GM12801 (cell line): ENCODE results near the gene ZNF527.

Experiments
- CTCF ChIP-seq: IDR thresholded peaks from one replicate; pipeline ENCODE4 v1.5.1; 2011; ENCODE audit warnings: control low read depth; ENCODE audit not compliant: insufficient read length; ENCODE audit errors: extremely low read depth

Gene ZNF527

GRCh38 chr19:37348060-37348459, 22.8 kb upstream of the ZNF527 start:
- no peak for TF ChIP-seq CTCF

- no peak for TF ChIP-seq CTCF
Observed at GRCh38 chr19:37353968-37354367, 16.9 kb upstream of the ZNF527 start.

- no peak for TF ChIP-seq CTCF
Observed at GRCh38 chr19:37355901-37356300, 15.0 kb upstream of the ZNF527 start.

GRCh38 chr19:37361994-37362393, 8.9 kb upstream of the ZNF527 start:
- no peak for TF ChIP-seq CTCF

GRCh38 chr19:37362733-37363132, 8.2 kb upstream of the ZNF527 start:
- TF ChIP-seq CTCF: no peak

GRCh38 chr19:37389234-37389633, 18.3 kb downstream of the ZNF527 start:
- TF ChIP-seq CTCF: no peak

- TF ChIP-seq CTCF: no peak
Observed at GRCh38 chr19:37401078-37401477, 30.2 kb downstream of the ZNF527 start.

- TF ChIP-seq CTCF: no peak
Observed at GRCh38 chr19:37403403-37403802, 32.5 kb downstream of the ZNF527 start.
